Hepatic stellate cell (primary cell): Measurements from ENCODE around the gene AATF.
A peak's percentile ranks its signal among the peaks of the same experiment; 100 is the strongest.
"Not testable (repeated sequence)": the region's sequence is repeated elsewhere in the genome, so short reads cannot be mapped to it uniquely, and the experiment has no call there.

ENCODE experiments used
- DNase-seq: peaks from one replicate; pipeline ENCODE4 v3.0.0; 2011; ENCODE audit warnings: low spot score

AATF gene

DNA sequence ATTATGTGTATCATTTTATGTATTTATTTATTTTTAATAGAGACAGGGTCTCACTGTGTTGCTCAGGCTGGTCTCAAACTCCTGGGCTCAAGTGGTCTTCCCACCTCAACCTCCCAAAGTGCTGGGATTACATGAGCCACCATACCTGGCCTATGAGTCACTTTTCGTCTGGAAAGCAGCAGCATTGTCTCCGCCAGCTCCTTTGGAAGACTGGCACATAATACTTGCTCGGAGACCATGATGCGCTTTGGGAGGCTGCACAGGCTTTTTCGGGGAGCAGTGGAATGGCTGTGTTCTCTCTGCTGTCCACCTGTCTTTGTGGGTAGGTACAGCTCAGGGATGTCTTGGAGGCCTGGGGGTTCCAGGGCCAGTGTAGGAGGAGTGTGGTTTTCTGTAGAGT, 102.2 kb downstream of the AATF start:
- no peak for DNase-seq

DNA sequence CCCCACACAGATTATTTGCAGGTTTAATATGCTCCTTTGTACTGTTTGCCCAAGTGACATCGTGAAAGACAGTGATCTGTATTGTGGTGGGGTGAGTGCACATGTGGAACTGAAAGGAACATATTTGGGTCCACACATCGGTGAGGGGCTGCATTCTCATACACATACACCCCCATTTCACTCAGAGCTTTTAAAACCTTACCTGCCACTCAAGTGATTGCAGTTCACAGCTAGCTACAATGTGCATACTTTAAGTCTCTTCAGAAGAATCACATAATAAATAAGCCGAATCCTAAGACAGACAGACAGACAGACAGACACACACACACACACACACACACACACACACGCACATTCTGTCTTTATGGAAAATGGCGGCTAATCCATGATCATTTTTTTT, 102.6 kb downstream of the AATF start:
- DNase-seq, result no peak

DNA sequence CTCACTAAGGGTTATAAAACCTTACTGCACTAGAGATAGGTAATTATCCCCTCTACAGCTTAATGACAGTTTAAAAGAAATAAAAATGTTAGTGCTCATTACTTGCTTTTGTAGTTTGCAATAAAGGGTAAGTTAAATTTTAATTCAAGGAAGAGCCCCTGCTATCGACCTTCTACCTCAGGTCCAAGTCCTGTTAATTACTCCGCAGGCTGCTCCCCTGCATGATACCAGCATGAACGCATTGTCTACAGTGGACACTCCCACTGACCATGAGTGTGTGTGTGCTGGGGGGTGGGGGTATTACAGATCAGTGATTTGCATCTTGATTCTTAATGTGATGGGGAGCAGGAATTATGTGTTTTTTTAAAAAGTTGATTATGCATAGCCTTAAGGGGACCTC, 103.1 kb downstream of the AATF start:
- DNase-seq, result no peak

DNA sequence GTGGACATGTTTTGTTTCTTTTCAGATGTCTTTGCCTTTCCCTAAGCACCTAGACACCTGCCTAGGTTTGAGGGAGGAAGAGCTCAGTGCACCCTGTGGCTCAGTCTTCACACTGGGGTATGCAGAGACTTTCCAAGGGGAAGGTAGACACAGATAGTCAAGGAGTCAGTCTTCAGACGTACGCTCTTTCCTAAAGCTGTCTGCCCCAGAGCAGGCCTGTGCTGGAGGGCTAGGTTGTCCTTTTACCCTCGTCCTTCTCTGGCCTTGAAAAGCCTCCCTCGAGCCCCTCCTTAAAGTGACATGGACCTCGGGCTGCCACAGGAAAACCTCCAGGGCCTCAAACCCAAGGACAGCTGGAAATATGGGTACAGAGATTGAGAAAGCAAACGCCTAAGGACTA, 103.7 kb downstream of the AATF start:
- DNase-seq, result no peak

DNA sequence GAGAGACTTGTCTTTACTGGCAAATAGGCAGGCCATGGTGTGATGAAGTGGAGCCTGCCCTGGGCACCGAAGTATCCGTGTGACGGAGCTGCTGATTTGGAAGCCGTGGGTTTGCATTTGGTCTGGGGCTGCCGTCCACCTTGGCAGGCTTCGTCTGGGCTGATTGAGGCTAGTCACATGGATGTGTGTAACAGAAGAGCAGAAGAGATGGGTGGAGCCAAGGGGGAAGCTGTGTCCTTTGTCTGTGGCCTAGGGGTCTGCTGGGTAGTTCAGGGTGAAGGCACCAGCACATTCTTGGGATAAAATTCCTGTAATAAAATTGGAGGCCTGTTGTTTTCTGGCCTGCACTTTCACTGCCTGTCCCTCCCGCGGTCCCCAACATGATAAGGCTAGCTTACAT, 106.1 kb downstream of the AATF start:
- DNase-seq, result no peak

DNA sequence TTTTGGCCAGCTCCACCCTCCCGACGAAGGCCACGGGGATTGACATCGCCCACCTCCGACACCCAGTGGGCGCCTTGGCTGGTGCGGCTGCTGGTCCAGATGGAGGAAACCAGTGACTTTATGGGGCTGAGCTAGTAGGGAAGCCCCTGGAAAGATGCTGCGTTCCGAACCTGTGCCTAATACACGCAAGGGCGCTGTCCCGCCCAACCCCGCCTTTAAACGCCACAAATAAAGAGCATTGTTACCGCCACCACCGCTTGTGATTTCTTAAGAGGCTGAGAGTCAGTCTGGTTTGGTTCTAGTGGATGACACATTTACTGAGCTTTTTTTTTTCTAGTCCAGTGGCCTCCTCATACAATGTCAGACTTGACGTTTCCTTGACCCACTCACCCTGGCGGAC, 107.9 kb downstream of the AATF start:
- no peak for DNase-seq

DNA sequence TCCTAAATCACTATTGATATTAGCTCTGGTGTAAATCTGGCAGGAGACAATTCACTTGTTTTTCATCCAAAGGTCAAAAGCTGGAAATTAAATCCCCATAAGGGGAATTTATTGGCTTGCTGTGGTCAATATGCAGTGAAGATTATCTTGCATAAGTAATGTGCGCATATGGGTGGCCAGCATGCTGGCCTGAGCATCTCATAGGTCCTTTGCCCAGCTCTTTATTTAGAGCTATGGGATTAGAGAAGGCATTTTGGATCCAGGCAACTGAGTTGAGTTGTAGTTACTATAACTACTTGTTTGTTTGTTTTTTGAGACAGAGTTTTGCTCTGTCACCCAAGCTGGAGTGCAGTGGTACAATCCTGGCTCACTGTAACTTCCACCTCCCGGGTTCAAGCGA, 110.7 kb downstream of the AATF start:
- DNase-seq, result no peak

DNA sequence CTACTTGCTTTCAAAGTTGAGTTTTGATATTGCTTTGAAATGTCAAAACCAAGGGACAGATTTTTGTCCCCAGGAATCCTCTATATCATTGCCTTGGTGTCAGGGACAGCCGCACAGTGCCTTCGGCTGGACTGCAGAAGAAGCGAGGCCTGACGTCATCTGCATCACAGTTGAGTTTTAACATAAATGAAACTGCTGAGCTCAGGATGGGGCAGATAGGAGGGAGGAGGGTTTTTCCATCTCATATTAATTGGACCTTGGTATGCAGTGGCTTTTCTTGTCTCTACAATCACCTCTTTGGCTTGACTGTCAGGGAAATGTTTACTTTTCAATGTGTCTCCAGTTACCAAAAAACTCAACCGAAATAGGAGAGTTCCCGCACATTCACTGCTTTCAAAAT, 111.3 kb downstream of the AATF start:
- DNase-seq, result no peak

DNA sequence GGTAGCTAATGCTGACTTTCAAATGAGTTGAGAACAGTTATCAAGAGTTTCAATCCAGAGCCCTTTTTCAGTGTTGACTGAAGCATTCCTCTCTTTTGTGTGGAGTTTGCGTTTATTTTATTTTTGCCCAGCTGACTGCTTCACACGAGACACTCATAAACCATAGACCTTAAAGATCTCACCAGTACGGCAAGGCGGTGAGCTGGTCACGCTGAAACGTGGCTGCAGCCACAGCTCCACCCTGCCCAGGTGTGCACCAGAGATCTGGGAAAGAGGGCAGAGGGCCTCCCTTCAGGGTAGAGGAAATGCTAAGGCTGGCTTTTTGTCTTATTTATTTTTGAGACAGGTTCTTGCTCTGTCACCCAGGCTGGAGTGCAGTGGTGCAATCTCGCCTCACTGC, 112.2 kb downstream of the AATF start:
- no peak for DNase-seq

DNA sequence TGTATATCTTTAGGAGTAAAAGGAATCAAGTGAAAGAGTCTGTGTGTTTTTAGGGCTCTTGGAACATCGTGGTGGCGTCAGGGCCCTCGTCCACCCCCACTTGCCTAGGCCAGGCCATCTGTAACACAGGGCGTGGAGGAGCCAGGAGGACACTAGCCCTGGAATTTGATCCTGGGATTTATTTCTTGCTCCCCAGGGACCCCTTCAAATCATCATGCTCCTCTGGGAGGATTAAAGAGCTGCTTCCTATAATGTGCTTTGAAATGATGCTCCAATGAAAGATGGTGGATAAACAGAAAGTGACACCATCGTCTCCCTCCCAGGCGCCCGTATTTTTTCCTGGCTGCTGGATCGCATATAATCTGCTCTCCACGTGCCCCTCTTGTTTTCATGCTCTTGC, 113.3 kb downstream of the AATF start:
- DNase-seq, result no peak

DNA sequence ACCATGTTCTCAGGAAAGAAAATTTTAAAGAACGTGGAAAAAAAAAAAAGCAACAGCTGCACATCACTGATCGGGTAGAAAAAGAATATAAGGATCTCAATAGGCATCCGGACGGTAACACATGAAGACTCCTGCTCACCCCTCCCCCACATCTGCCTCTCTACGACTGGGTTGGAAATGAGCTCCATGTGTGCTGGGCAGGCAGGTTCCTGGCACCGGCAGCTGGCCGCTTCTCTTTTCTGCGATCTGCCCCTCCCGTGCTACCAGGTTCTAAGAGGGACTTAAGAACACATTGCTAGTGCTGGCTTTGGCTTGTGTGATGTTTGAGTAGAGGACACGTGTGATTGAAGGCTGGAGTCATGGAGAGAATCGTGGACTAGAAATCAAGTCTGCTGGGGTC, 115.5 kb downstream of the AATF start:
- DNase-seq, result no peak

DNA sequence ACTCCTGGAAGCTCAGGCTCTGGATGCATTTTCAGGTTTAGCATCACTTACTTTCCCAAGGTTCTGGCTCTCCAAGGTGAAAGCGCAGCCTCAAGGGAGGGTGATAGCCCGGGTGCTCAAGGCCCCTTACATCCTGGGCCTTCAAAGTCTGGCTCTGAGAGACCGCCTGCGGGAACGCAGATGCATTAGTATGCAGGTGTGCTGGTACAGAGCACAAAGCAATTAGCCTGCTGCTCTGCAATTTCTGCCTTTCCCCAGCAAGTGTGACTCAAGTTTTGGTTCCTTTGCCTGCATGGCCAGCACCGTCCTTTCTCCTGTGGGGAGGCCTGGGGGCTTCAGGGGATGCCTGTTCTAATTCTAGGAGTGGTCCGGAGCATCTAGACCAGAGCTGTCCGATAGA, 116.2 kb downstream of the AATF start:
- DNase-seq, result no peak

DNA sequence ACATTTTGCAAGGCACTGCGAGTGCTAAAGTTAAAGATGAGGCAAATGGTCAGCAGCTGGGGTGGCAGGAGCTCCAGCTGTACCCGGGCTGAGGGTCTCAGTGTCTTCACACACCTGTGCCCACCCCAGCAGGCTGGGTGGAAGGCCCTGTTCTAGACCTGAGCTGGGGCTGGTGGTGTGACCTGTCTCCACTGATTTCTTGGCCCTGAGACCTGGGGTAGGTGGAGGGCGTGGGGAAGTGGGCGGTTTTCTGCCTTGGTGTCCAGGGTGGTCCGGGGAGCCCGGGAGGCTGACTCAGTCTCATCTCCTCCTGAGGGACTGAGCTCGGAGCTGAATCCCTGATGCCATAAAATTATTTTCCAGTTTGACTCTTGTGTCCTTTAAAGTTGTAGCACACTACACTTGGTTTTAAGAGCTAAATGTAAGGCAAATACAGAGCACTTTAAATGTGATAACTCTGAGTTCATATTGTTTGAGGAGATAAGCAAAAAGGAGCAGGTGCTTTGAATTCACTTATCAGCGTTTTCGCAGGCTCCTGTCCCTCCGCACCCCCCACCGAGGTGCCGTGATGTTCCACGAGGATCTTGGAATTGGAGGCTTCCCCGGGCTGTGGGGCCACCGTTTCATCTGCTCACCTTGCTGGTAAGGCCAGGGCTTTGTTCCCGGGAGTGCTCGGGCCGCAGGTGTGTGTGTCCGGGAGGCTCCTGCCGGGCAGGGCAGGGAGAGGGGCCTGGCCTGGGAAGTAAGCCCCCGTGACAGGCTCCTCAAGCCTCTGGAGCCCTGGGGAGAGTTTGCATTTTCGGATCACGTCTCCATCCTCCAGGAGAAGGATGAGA, 117.0 kb downstream of the AATF start:
- DNase-seq, result no peak

DNA sequence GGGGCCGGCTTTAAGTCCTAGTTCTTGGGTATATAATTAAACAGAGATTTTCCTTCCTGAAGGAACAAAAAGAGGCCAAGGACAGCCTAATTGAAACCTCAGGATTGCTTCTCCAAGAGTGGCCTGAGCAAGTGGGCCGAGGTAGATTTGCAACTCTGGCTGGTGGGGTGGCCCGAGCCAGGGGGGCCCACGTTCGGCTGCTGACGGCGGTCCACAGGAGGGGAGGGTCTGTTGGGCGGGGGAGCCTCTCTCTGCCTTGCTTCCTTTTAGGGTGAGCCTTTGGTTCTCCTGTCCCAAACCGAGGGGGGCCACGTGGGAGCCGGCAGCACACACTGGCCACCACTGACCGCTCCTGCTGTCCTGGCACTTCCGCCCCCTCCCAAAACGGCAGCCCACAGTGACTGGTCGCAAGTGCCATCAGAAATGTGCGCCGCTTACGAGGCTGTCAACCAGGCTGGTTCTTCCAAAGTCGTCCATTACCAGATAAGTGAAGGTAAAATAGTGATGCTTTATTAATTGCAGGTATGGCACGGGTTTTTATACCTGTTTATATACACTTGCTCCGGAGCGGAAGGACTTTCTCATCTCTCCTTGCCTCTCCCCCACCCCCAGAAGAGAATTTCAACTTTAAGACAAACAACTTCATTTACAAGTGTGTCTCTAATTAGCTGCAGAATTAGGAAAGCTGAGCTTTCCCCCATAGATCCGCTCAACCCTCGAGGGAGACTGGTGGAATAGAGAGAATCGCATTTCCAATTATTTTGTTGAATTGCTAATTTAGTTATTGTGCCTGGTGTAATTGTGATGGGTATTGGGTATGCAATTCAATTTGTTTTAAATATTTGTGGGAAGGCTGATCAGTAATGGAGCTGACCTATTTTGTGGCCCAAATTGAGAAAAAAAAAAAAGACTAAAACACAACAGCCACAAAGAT, 117.8 kb downstream of the AATF start:
- no peak for DNase-seq

DNA sequence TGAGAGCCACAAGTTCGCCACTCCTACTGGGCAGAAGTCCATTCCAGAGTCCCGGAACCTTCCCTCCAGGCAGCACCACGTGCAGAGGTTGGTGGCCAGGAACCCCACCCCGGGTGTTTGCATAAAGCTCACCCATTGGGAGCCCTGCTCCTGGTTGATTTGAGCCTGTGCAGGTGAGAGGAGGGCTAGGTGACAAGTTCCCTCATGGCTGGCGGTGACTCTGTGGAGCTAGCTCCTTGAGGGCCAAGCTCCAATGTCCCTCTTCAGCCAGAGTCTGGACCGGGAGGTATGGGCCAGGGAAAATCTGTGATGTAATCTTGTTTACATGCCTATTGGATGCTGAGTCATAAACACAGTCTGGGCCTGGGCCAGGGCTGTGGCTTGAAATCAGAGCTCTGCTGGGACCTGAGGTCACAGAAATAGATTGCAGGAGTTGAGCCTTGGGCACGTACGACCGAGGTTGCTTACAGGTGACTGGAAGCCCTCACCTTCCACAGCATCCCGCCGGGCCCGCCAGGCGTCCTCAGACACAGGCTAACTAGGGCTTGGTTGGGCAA, 118.9 kb downstream of the AATF start:
- peak; percentile 70 for DNase-seq

DNA sequence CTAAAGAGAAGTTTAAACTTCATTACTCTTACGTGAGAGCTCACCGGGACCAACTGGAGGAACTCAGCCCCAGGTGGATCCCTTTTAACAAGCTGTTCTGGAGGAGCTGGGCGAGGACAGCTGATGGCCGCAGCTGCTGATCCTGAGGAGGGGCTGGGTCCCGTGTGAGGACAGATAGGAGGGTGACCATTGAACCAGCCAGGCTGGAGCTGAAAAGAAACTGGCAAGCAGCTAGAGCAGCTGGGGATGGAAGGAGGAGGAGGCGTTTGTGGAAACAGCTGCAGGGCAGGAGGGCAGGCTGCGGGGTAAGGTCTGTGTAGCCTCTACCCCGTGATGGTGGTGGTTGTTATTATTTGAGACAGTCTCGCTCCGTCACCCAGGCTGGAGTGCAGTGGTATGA, 119.5 kb downstream of the AATF start:
- no peak for DNase-seq

DNA sequence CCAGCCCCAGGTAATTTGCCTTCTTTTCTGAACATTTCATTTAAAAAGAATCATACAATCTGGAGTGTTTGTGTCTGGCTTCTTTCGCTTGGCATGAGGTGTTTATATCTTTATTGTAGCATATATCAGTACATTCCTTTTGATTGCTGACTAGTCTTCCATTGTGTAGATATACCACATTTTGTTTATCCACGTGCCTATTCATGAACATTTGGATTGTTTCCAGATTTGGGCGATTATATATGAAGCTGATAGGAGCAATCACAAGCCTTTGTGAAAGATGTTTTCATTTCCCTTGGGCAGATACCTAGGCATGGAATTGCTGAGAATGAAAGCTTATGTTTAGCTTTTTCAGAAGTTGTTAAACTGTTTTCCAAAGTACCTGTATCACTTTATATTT, 120.3 kb downstream of the AATF start:
- no peak for DNase-seq

DNA sequence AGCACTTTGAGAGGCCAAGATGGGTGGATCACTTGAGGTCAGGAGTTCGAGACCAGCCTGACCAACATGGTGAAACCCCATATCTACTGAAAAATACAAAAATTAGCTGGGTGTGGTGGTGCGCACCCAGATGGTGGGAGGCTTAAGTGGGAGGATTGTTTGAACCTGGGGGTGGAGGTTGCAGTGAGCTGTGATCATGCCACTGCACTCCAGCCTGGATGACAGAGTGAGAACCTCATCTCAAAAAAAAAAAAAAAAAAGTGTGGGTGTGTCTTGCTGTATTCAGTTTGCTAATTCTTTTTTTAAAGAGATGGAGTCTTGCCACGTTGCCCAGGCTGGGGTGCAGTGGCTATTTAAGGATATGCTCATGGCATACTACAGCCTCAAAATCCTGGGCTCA, 124.7 kb downstream of the AATF start:
- DNase-seq, result not testable (repeated sequence)

DNA sequence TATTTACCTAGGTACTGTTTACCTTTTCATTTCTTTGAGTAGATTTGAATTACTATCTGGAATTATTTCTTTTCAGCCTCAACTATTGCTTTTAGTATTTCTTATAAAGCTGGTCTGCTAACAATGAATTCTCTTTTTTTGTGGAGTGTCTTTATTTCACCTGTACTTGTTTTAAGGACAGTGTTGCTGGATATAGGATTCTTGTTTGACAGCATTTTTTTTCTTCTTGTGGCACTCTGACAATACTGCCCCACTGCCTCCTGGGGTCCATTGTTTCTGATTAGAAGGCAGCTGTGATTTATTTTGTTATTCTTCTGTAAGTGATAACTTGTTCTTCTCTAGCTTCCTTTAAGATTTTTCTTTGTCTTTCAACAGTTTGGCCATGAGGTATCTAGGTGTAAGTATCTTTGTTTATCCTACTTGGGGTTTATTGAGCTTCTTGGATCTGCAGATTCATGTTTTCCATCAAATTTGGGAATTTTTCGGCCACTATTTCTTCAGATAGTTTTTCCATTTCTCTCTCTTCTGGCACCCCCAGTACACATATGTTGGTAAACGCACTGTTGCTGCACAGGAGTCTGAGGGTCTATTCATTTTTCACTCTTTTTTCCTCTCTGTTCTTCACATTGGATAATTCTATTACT, 130.4 kb downstream of the AATF start:
- DNase-seq, result no peak

DNA sequence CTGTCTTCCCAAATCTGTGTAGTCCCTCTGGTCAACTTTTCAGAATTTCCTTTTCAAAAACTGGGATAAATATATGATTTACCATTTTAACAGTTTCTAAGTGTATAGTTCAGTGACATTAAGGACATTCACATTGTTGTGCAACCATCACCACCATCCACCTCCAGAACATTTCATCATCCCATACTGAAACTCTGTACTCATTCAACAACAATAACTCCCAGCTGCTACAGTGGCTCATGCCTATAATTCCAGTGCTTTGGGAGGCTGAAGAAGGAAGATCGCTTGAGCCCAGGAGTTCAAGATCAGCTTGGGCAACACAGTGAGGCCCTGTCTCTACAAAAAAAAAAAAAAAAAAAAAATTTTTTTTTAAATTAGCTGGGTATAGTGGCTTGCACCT, 131.0 kb downstream of the AATF start:
- DNase-seq, result no peak

DNA sequence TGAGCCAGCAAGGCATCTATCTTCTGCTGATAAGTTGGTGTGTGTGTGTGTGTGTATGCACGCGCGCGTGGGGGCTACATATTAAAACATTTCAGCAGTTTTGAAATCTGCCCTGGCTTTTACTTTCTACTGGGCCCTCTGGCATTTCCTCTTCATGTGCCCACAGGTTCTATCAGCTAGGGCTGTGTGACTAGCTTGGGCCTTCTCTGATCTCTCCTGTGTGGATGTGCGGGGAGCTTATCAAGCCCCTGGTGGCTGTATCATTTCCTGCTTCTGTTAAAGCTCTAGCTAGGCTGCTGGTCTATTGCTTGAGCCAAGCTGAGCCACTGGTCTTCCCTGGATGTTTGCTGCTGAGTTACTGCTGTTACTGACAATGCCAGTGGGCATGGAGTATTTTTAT, 132.5 kb downstream of the AATF start:
- DNase-seq, result no peak

DNA sequence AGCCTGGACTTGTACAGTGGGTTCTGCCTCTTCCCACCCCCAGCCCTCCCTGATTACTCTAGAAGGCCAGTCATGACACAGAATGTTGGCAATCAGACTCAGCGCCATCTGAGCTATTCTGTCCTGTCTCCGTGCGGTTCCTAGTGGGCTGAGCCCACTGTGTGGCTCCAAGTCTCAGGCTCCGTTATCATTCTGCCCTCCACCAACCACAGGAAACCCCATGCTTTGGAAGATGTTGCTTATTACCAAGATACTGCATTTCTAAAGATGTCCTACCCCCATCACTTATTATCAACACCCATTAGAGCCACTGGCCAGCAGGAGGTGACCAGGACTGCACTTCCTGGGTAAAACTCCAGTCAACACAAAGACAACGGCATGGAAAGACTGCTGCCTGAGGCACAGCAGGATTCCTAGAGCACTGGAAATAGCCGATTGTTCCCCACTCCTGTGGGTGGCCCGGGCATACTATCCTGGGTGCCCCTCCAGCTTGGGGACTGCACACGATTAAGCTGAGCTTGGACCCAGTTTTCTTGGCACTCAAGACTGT, 133.6 kb downstream of the AATF start:
- no peak for DNase-seq
